ENCODE results near the gene SUMO2. TPM values are rescaled to one million over a fixed set of nuclear protein-coding genes. Genes with fewer than 3 reads are reported as not detected.
A peak's percentile ranks its signal among the peaks of the same experiment; 100 is the strongest.
"Not testable (repeated sequence)": the region's sequence is repeated elsewhere in the genome, so short reads cannot be mapped to it uniquely, and the experiment has no call there.

The SUMO2 gene

DNA sequence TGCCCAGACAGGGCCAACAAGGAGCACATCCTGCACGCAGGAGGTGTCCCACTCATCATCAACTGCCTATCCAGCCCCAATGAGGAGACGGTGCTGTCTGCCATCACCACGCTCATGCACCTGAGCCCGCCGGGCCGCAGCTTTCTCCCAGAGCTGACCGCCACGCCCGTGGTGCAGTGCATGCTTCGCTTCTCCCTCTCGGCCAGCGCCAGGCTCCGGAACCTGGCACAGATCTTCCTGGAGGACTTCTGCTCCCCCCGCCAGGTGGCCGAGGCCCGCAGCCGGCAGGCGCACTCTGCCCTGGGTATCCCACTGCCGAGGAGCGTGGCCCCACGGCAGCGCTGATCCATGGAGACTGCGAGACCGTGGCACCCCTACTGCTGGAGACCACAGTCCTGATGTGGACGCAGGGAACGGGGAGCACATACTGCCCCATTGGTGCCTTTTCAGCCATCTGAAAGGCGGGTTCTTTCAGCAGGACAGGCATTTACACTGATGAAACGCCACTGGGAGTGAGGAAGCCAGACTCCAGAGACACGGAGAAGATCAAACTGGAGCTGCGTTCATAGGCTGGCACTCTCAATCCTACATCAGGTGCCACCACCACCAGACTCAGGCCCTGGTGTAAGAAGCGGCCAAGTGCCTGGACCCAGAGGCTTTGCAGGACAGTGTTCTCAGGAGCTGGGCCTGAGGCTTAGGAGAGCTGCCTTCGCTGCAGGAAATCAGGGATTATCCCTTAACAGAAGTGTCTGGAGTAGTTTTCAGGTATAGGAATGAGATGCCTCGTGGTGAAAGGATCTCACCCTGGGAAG, 53.9 kb downstream of the SUMO2 start:
- no peak overlapping the region for H3K4me2 ChIP-seq (ENCODE audit: low read length)
- peaks cover 16% of the 10 kb centered on the region for H3K4me1 ChIP-seq (ENCODE audit: control insufficient read depth, insufficient read depth, low read length)
- peaks cover 16% of the 10 kb centered on the region for H3K36me3 ChIP-seq (ENCODE audit: insufficient read depth, low read length)
- H3K4me3 ChIP-seq (ENCODE audit: low read length): no peak overlapping the region
- no peaks in the 10 kb centered on the region for H3K9me3 ChIP-seq (replicated peaks; ENCODE audit: low read length)
- H3K27me3 ChIP-seq (ENCODE audit: control insufficient read depth, insufficient read depth, low read length): no peaks in the 10 kb centered on the region
- H3K9ac ChIP-seq (ENCODE audit: low read depth, low read length): no peak overlapping the region

GRCh38 chr17:75127936-75128335, 54.8 kb downstream of the SUMO2 start:
- H3K4me2 ChIP-seq (ENCODE audit: low read length); H3K9ac ChIP-seq (ENCODE audit: low read depth, low read length); H3K9me3 ChIP-seq (replicated peaks; ENCODE audit: low read length); H3K27me3 ChIP-seq (ENCODE audit: control insufficient read depth, insufficient read depth, low read length); H3K4me3 ChIP-seq (ENCODE audit: low read length): not testable (repeated sequence)
- Histone ChIP-seq H3K36me3 (ENCODE audit: insufficient read depth, low read length) (peaks cover 16% of the 10 kb centered on the region), H3K4me1 (ENCODE audit: control insufficient read depth, insufficient read depth, low read length) (peaks cover 18% of the 10 kb centered on the region)

DNA sequence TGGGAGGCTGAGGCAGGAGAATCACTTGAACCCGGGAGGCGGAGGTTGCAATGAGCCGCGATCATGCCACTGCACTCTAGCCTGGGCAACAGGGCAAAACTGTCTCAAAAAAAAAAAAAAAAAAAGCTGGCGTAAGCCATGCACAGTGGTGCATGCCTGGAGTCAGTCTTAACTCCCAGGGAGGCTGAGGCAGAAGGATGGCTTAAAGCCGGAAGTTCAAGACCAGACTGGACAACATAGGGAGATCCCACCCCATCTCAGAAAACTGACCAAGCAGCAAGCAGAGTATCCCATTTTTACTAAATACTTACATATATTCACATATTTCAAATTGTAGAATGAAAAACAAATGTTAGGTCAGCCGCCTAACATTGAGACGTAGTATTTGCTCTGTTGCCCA, 55.8 kb downstream of the SUMO2 start:
- Histone ChIP-seq H3K9ac (ENCODE audit: low read depth, low read length) (no peak overlapping the region), H3K4me1 (ENCODE audit: control insufficient read depth, insufficient read depth, low read length) (peaks cover 18% of the 10 kb centered on the region), H3K9me3 (replicated peaks; ENCODE audit: low read length) (no peaks in the 10 kb centered on the region), H3K27me3 (ENCODE audit: control insufficient read depth, insufficient read depth, low read length) (no peaks in the 10 kb centered on the region), H3K4me2 (ENCODE audit: low read length) (no peak overlapping the region), H3K36me3 (ENCODE audit: insufficient read depth, low read length) (peaks cover 16% of the 10 kb centered on the region), H3K4me3 (ENCODE audit: low read length) (no peak overlapping the region)

DNA sequence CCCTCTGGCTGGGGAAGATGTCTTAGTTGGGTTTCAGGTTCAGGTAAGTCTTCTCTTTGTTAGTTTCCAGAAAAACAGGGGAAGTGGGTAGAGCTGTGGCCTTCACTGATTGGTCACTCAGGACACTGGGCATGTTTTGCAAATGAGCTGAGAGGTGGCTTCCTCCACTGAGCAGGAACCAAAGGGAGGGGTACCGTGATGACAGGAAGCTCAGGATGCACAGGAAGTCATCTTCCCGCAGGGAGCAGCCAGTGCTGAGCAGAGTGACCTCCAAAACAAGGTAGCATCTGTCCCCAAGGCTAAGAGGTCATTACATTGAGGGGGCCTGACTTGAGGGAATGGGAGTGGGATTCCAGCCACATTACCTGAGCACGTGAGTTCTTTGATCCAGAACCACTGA, 56.8 kb downstream of the SUMO2 start:
- Histone ChIP-seq H3K9ac (ENCODE audit: low read depth, low read length) (no peak overlapping the region), H3K4me3 (ENCODE audit: low read length) (no peak overlapping the region), H3K27me3 (ENCODE audit: control insufficient read depth, insufficient read depth, low read length) (no peaks in the 10 kb centered on the region), H3K9me3 (replicated peaks; ENCODE audit: low read length) (no peaks in the 10 kb centered on the region), H3K4me1 (ENCODE audit: control insufficient read depth, insufficient read depth, low read length) (peaks cover 18% of the 10 kb centered on the region), H3K36me3 (ENCODE audit: insufficient read depth, low read length) (peaks cover 16% of the 10 kb centered on the region), H3K4me2 (ENCODE audit: low read length) (no peak overlapping the region)

DNA sequence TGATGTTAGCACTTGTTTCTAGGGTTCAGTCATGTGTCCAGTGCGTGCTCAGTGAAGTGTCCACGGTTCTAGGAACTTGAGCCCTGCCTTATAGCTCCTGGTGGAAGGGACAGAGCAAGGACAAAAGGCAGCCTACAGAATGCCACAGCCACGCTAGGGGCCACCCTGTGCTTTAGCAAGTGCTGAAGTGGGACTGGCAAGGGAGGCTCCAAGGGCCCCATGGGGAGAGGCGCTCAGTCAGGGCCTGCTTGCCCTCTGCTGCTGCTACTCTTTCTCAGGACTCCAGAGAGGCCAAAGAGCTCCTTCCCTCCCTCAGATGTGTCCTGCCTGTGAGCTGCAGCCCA, 58.0 kb downstream of the SUMO2 start:
- H3K9ac ChIP-seq (ENCODE audit: low read depth, low read length): no peak overlapping the region
- H3K4me3 ChIP-seq (ENCODE audit: low read length): peak overlapping the region; percentile 28

GRCh38 chr17:75124041-75124818, 58.5 kb downstream of the SUMO2 start:
- Histone ChIP-seq H3K4me2 (ENCODE audit: low read length) (peak overlapping the region; percentile 11), H3K36me3 (ENCODE audit: insufficient read depth, low read length) (peaks cover 3% of the 10 kb centered on the region), H3K4me1 (ENCODE audit: control insufficient read depth, insufficient read depth, low read length) (peaks cover 13% of the 10 kb centered on the region), H3K9ac (ENCODE audit: low read depth, low read length) (no peak overlapping the region), H3K27me3 (ENCODE audit: control insufficient read depth, insufficient read depth, low read length) (no peaks in the 10 kb centered on the region), H3K9me3 (replicated peaks; ENCODE audit: low read length) (no peaks in the 10 kb centered on the region), H3K4me3 (ENCODE audit: low read length) (peak overlapping the region; percentile 28)

More for the DNA sequence above, 58.0 kb downstream of the SUMO2 start:
- H3K4me1 ChIP-seq (ENCODE audit: control insufficient read depth, insufficient read depth, low read length): peaks cover 13% of the 10 kb centered on the region
- no peaks in the 10 kb centered on the region for H3K27me3 ChIP-seq (ENCODE audit: control insufficient read depth, insufficient read depth, low read length)
- no peaks in the 10 kb centered on the region for H3K9me3 ChIP-seq (replicated peaks; ENCODE audit: low read length)
- H3K36me3 ChIP-seq (ENCODE audit: insufficient read depth, low read length): peaks cover 9% of the 10 kb centered on the region
- no peak overlapping the region for H3K4me2 ChIP-seq (ENCODE audit: low read length)

- Histone ChIP-seq H3K27me3 (ENCODE audit: control insufficient read depth, insufficient read depth, low read length) (no peaks in the 10 kb centered on the region), H3K4me2 (ENCODE audit: low read length) (no peak overlapping the region), H3K4me3 (ENCODE audit: low read length) (no peak overlapping the region), H3K36me3 (ENCODE audit: insufficient read depth, low read length) (no peaks in the 10 kb centered on the region), H3K9ac (ENCODE audit: low read depth, low read length) (no peak overlapping the region), H3K9me3 (replicated peaks; ENCODE audit: low read length) (no peaks in the 10 kb centered on the region), H3K4me1 (ENCODE audit: control insufficient read depth, insufficient read depth, low read length) (peaks cover 13% of the 10 kb centered on the region)
Measured at GRCh38 chr17:75118307-75118706, 64.5 kb downstream of the SUMO2 start.

GRCh38 chr17:75116737-75117136, 66.0 kb downstream of the SUMO2 start:
- peaks cover 13% of the 10 kb centered on the region for H3K4me1 ChIP-seq (ENCODE audit: control insufficient read depth, insufficient read depth, low read length)
- no peaks in the 10 kb centered on the region for H3K27me3 ChIP-seq (ENCODE audit: control insufficient read depth, insufficient read depth, low read length)
- H3K4me2 ChIP-seq (ENCODE audit: low read length): no peak overlapping the region
- H3K9me3 ChIP-seq (replicated peaks; ENCODE audit: low read length): no peaks in the 10 kb centered on the region
- no peaks in the 10 kb centered on the region for H3K36me3 ChIP-seq (ENCODE audit: insufficient read depth, low read length)
- no peak overlapping the region for H3K9ac ChIP-seq (ENCODE audit: low read depth, low read length)
- H3K4me3 ChIP-seq (ENCODE audit: low read length): no peak overlapping the region

Small RNAs within 50 kb of the gene (small RNA-seq; reads per million reads assigned to genes)
- gene RF00019: not detected
